K562 (cell line): ENCODE data around the gene ROR2. TPM values are rescaled to one million over a fixed set of nuclear protein-coding genes. Genes with fewer than 3 reads are reported as not detected.

ENCODE experiments used
- BRD9 ChIP-seq: fragments of 450-650 bp; IDR thresholded peaks from 2 replicates; pipeline ENCODE4 v1.6.1; 2018; ENCODE audit warnings: low read depth; ENCODE audit not compliant: partially characterized antibody
- BRF2 ChIP-seq: IDR thresholded peaks from 3 replicates; pipeline ENCODE4 v1.6.1; 2011; ENCODE audit warnings: borderline replicate concordance, mild to moderate bottlenecking; ENCODE audit not compliant: insufficient read length, insufficient read depth
- CBFB ChIP-seq: sonication (generic); formaldehyde crosslinking; IDR thresholded peaks from 2 replicates; pipeline ENCODE4 v1.4.0; 2020; ENCODE audit warnings: mild to moderate bottlenecking, missing genetic modification reagents
- EP300 ChIP-seq: IDR thresholded peaks from 2 replicates; pipeline ENCODE4 v1.6.1; 2012; ENCODE audit warnings: low read length, improper control_type of control experiment
- KAT2B ChIP-seq: IDR thresholded peaks from one replicate; pipeline ENCODE4 v1.6.1; 2012; ENCODE audit warnings: low read depth, mild to moderate bottlenecking, control low read depth, inconsistent platforms, low read length, moderate library complexity
- KLF1 ChIP-seq: fragments of 450-650 bp; IDR thresholded peaks from 2 replicates; pipeline ENCODE4 v1.6.1; 2016; ENCODE audit warnings: missing genetic modification characterization, missing compliant biosample characterization
- PREB ChIP-seq: sonication (generic); formaldehyde crosslinking; IDR thresholded peaks from 2 replicates; pipeline ENCODE4 v1.8.1; 2023; ENCODE audit warnings: mild to moderate bottlenecking, missing genetic modification reagents
- RBM17 ChIP-seq: fragments of 200-400 bp; formaldehyde crosslinking; IDR thresholded peaks from 2 replicates; pipeline ENCODE4 v1.6.1; 2017; ENCODE audit warnings: low read depth, mild to moderate bottlenecking, low read length, borderline replicate concordance
- ZC3H11A ChIP-seq: IDR thresholded peaks from 2 replicates; pipeline ENCODE4 v1.6.1; 2012; ENCODE audit warnings: low read depth, low read length, improper control_type of control experiment
- ZMIZ1 ChIP-seq, 2 experiments: fragments of 150-350 bp in 1 of 2; IDR thresholded peaks; 2 replicates each; pipeline ENCODE4 v1.6.1; 2012 to 2016; ENCODE audit warnings: low read depth in 2 of 2, low read length in 2 of 2, mild to moderate bottlenecking in 1 of 2, moderate library complexity in 1 of 2
- ZNF407 ChIP-seq: fragments of 450-650 bp; IDR thresholded peaks from 2 replicates; pipeline ENCODE4 v1.6.1; 2016; ENCODE audit warnings: low read depth
- ZNF696 ChIP-seq: fragments of 250-450 bp; sonication (Bioruptor Pico); conservative IDR thresholded peaks from 2 replicates; pipeline ENCODE4 v1.4.0; 2020; ENCODE audit warnings: mild to moderate bottlenecking, moderate library complexity
- ZNF699 ChIP-seq: fragments of 250-450 bp; sonication (Bioruptor Pico); IDR thresholded peaks from 2 replicates; pipeline ENCODE4 v1.8.0; 2021; ENCODE audit warnings: mild to moderate bottlenecking, moderate library complexity; ENCODE audit not compliant: insufficient replicate concordance
- polyA plus RNA-seq, 8 experiments: library from polyadenylated mRNA; depleted of rRNA in 4 of 8; stranded (reverse) in 5 of 8; unstranded in 3 of 8; fragments of >200 nt; fragmentation: Nextera tagmentation in 2 of 8; fragmentation: Illumina TruSeq in 1 of 8; extraction: Ambion mirVana in 2 of 8; extraction: Trizol in 1 of 8; gene quantifications; 2 replicates each; pipeline versions ENCODE4 v1.2.1 to v1.2.3, GENCODE V29; 2011 to 2014; ENCODE audit warnings: inconsistent platforms in 1 of 8, missing spikeins in 1 of 8
- total RNA-seq, 7 experiments: library from RNA; depleted of rRNA in 6 of 7; stranded (reverse); fragments of >200 nt in 6 of 7; fragmentation: Illumina TruSeq in 2 of 7; extraction: Trizol in 2 of 7; gene quantifications; 2 replicates each; pipeline versions ENCODE4 v1.2.1 to v1.2.3, GENCODE V29; 2011 to 2021; ENCODE audit warnings: low replicate concordance in 1 of 7

Gene ROR2
- total and polyA plus RNA-seq, 9 of the 15 experiments (the other 6 are each of a cell fraction or from before 2014, with no cell fraction given) = 5.6 to 33.8 (median 15.3) TPM

- no peak for TF ChIP-seq ZNF407
- no peak for TF ChIP-seq KAT2B
- TF ChIP-seq ZNF699 (CRISPR knock-in tag) = no peak
- TF ChIP-seq ZC3H11A = no peak
- no peak for TF ChIP-seq RBM17
- no peak for TF ChIP-seq PREB (CRISPR knock-in tag)
- TF ChIP-seq KLF1 (tag) = no peak
- no peak for TF ChIP-seq CBFB (CRISPR knock-in tag)
- no peak for TF ChIP-seq BRF2
- TF ChIP-seq EP300 = no peak
- no peak for TF ChIP-seq ZNF696 (CRISPR knock-in tag)
- TF ChIP-seq BRD9 = no peak
- TF ChIP-seq ZMIZ1 (IDR thresholded peaks at IDR 0.05; ENCODE audit: low read depth in 2 of 2, low read length in 2 of 2) = no peak
Measured at GRCh38 chr9:91766315-91767069, 183.5 kb downstream of the ROR2 start (continued).
